Measurements from ENCODE around the gene MADD.

GRCh38 chr11:47241841-47242301, 28.1 kb upstream of the MADD start:
- TF ChIP-seq EZH2 (IDR thresholded peaks at IDR 0.05; ENCODE audit: insufficient read depth, poor library complexity, severe bottlenecking) (no peak), EZH2phosphoT487 (IDR thresholded peaks at IDR 0.05; ENCODE audit: insufficient read depth, low read depth) (no peak)
